Cardiac muscle cell (in vitro differentiated cells and primary cell): ENCODE data around the gene PRUNE2. TPM values are rescaled to one million over a fixed set of nuclear protein-coding genes. Genes with fewer than 3 reads are reported as not detected.
A peak's percentile ranks its signal among the peaks of the same experiment; 100 is the strongest.

ENCODE experiments used
- DNase-seq, 2 donors: peaks; one replicate each; pipeline versions ENCODE4 v3.0.0 to v3.0.0-alpha.2; 2010 to 2017; ENCODE audit warnings: low read depth in 1 of 2, low spot score in 1 of 2
- H3K27ac ChIP-seq: fragments of 200-600 bp; sonication (generic); 2 replicates; pipeline ENCODE4 v1.5.1; 2016
- H3K27me3 ChIP-seq: fragments of 200-600 bp; sonication (generic); 2 replicates; pipeline ENCODE4 v1.6.0; 2016; ENCODE audit warnings: control low read depth
- H3K36me3 ChIP-seq: fragments of 200-600 bp; sonication (generic); 2 replicates; pipeline ENCODE4 v1.5.1; 2016; ENCODE audit warnings: control low read depth
- H3K4me1 ChIP-seq: fragments of 200-600 bp; sonication (generic); 2 replicates; pipeline ENCODE4 v1.8.1; 2017; ENCODE audit warnings: low read depth, mild to moderate bottlenecking, mixed run types
- H3K4me3 ChIP-seq: fragments of 200-600 bp; sonication (generic); 2 replicates; pipeline ENCODE4 v1.5.1; 2016; ENCODE audit warnings: mild to moderate bottlenecking
- H3K9me3 ChIP-seq: fragments of 200-600 bp; sonication (generic); 2 replicates; pipeline ENCODE4 v1.5.1; 2017; ENCODE audit warnings: low read depth, mild to moderate bottlenecking, control low read depth
- CTCF ChIP-seq: IDR thresholded peaks from 2 replicates; pipeline ENCODE4 v1.5.1; 2012; ENCODE audit warnings: low read depth, mild to moderate bottlenecking, low read length
- polyA plus RNA-seq: library from polyadenylated mRNA; unstranded; fragments of >200 nt; fragmentation: Nextera tagmentation; extraction: Ambion mirVana; gene quantifications from 2 replicates; pipeline ENCODE4 v1.2.1, GENCODE V29; 2016
- total RNA-seq: library from RNA; depleted of rRNA; stranded (reverse); fragments of >200 nt; gene quantifications from 2 replicates; pipeline ENCODE4 v1.2.3, GENCODE V29; 2016

Gene PRUNE2
- total and polyA plus RNA-seq, 2 experiments from 2014 or later: 5.5 to 14.4 TPM

GRCh38 chr9:76571743-76572146 is 334.2 kb downstream of the PRUNE2 start:
- Histone ChIP-seq H3K4me1 (no peaks in the 10 kb centered on the region), H3K36me3 (no peaks in the 10 kb centered on the region), H3K9me3 (no peaks in the 10 kb centered on the region), H3K27me3 (peaks cover 22% of the 10 kb centered on the region), H3K4me3 (peak overlapping the region; percentile 12), H3K27ac (no peak overlapping the region)
- peak in 1 of 2 donors; percentile 31 for DNase-seq
- no peak for TF ChIP-seq CTCF

- H3K27me3 ChIP-seq: peaks cover 22% of the 10 kb centered on the region
- H3K4me3 ChIP-seq: peak overlapping the region; percentile 12
- TF ChIP-seq CTCF: no peak
- no peaks in the 10 kb centered on the region for H3K9me3 ChIP-seq
- DNase-seq: peak in 1 of 2 donors; percentile 54
- H3K4me1 ChIP-seq: no peaks in the 10 kb centered on the region
- no peaks in the 10 kb centered on the region for H3K36me3 ChIP-seq
- no peak overlapping the region for H3K27ac ChIP-seq
Measured at GRCh38 chr9:76571288-76571687, 334.6 kb downstream of the PRUNE2 start.

GRCh38 chr9:76570826-76571225 is 335.1 kb downstream of the PRUNE2 start:
- no peaks in the 10 kb centered on the region for H3K9me3 ChIP-seq
- no peak overlapping the region for H3K27ac ChIP-seq
- no peak overlapping the region for H3K4me3 ChIP-seq
- H3K4me1 ChIP-seq: no peaks in the 10 kb centered on the region
- peaks cover 22% of the 10 kb centered on the region for H3K27me3 ChIP-seq
- DNase-seq: no peak
- TF ChIP-seq CTCF: no peak
- H3K36me3 ChIP-seq: no peaks in the 10 kb centered on the region

GRCh38 chr9:76567086-76567485 is 338.8 kb downstream of the PRUNE2 start:
- TF ChIP-seq CTCF: no peak
- Histone ChIP-seq H3K4me3 (no peak overlapping the region), H3K27ac (no peak overlapping the region), H3K36me3 (no peaks in the 10 kb centered on the region), H3K9me3 (no peaks in the 10 kb centered on the region), H3K4me1 (no peaks in the 10 kb centered on the region), H3K27me3 (peaks cover 10% of the 10 kb centered on the region)
- DNase-seq: no peak

GRCh38 chr9:76564297-76564696 is 341.6 kb downstream of the PRUNE2 start:
- no peaks in the 10 kb centered on the region for H3K4me1 ChIP-seq
- no peaks in the 10 kb centered on the region for H3K9me3 ChIP-seq
- no peak overlapping the region for H3K27ac ChIP-seq
- no peak for TF ChIP-seq CTCF
- H3K4me3 ChIP-seq: no peak overlapping the region
- no peaks in the 10 kb centered on the region for H3K27me3 ChIP-seq
- DNase-seq: no peak
- no peaks in the 10 kb centered on the region for H3K36me3 ChIP-seq

GRCh38 chr9:76562511-76562911 is 343.4 kb downstream of the PRUNE2 start:
- TF ChIP-seq CTCF: no peak
- Histone ChIP-seq H3K4me3 (no peak overlapping the region), H3K4me1 (no peaks in the 10 kb centered on the region), H3K27ac (no peak overlapping the region), H3K27me3 (no peaks in the 10 kb centered on the region), H3K36me3 (no peaks in the 10 kb centered on the region), H3K9me3 (no peaks in the 10 kb centered on the region)
- peak in 1 of 2 donors; percentile 81 for DNase-seq
